HL-60 (cell line): Measurements from ENCODE around the gene FCGBP.

Source experiments
- GABPA ChIP-seq: IDR thresholded peaks from 2 replicates; pipeline ENCODE4 v1.6.1; 2012; ENCODE audit warnings: low read depth
- TF ChIP-seq, protein P1 (sequence below): IDR thresholded peaks from one replicate; pipeline ENCODE4 v1.5.1; 2011; ENCODE audit warnings: low read length, control low read depth, inconsistent platforms; ENCODE audit not compliant: insufficient read depth

DNA sequence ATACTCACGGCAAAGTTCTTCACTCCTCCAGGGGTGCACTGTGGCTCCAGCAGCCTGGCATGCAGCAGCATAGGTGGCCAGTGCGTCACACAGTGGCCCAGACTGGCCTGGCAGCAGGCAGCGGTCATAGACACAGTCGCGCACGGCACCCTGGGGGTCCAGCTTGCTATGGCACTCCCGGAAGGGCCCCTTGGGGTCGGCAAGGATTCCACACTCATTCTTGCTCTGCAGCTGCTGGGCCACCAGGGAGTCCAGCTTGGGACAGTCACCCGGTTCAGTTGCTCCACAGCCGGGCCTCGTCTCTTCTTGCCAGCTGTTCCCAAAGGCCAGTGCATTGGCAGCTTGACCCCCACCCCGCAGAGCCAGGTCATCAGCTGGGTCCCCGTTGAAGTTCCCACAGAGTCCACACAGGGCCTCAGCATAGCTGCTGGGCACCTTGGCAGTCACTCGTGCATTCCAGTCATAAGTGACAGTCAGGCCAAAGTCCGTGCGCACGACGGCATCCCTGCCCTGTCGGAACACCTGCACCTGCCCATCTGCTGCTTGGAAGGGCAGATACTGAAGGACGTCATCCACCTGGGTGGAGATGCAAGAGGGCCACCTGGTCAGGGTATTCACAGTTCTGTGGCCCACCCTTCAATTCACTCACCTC is 20.6 kb downstream of the FCGBP start:
- TF ChIP-seq, protein P1, sequence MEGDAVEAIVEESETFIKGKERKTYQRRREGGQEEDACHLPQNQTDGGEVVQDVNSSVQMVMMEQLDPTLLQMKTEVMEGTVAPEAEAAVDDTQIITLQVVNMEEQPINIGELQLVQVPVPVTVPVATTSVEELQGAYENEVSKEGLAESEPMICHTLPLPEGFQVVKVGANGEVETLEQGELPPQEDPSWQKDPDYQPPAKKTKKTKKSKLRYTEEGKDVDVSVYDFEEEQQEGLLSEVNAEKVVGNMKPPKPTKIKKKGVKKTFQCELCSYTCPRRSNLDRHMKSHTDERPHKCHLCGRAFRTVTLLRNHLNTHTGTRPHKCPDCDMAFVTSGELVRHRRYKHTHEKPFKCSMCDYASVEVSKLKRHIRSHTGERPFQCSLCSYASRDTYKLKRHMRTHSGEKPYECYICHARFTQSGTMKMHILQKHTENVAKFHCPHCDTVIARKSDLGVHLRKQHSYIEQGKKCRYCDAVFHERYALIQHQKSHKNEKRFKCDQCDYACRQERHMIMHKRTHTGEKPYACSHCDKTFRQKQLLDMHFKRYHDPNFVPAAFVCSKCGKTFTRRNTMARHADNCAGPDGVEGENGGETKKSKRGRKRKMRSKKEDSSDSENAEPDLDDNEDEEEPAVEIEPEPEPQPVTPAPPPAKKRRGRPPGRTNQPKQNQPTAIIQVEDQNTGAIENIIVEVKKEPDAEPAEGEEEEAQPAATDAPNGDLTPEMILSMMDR, result no peak
- no peak for TF ChIP-seq GABPA
